BJ (cell line): ENCODE results near the gene ARPC5L. TPM values are rescaled to one million over a fixed set of nuclear protein-coding genes. Genes with fewer than 3 reads are reported as not detected.

Experiments
- CTCF ChIA-PET: fragments of 350-600 bp; formaldehyde crosslinking; extraction: SDS; loops from one replicate; lab custom pipeline; 2021; ENCODE audit warnings: antibody characterized with exemption, inconsistent platforms; lab: Yijun Ruan, JAX
- POLR2A ChIA-PET: fragments of 300-600 bp; sonication (Branson Sonifier 250); formaldehyde crosslinking; extraction: SDS; loops from one replicate; lab custom pipeline; 2021; ENCODE audit warnings: antibody characterized with exemption; lab: Charles Lee
- DNase-seq: peaks from one replicate; pipeline ENCODE4 v3.0.0-alpha.2; 2011; ENCODE audit warnings: low read depth
- H3K27me3 ChIP-seq: 2 replicates; pipeline ENCODE4 v1.6.0; 2011; ENCODE audit warnings: low read length; ENCODE audit not compliant: control insufficient read depth, insufficient read depth
- H3K36me3 ChIP-seq: 2 replicates; pipeline ENCODE4 v1.5.1; 2011; ENCODE audit warnings: low read length; ENCODE audit not compliant: control insufficient read depth, insufficient read depth
- H3K4me3 ChIP-seq: 2 replicates; pipeline ENCODE4 v1.5.1; 2011; ENCODE audit warnings: low read depth, mild to moderate bottlenecking, control low read depth, low read length
- polyA plus RNA-seq: library from polyadenylated mRNA; depleted of rRNA; stranded (reverse); fragments of >200 nt; gene quantifications from 2 replicates; pipeline ENCODE4 v1.2.3, GENCODE V29; 2011
- TF ChIP-seq, protein P1 (sequence below): IDR thresholded peaks from 2 replicates; pipeline ENCODE4 v1.5.1; 2011; ENCODE audit warnings: low read depth, mild to moderate bottlenecking, control low read depth, inconsistent platforms, low read length, moderate library complexity; ENCODE audit not compliant: insufficient read depth

ARPC5L gene
- polyA plus RNA-seq, 1 experiment, result 34.0 TPM

DNA sequence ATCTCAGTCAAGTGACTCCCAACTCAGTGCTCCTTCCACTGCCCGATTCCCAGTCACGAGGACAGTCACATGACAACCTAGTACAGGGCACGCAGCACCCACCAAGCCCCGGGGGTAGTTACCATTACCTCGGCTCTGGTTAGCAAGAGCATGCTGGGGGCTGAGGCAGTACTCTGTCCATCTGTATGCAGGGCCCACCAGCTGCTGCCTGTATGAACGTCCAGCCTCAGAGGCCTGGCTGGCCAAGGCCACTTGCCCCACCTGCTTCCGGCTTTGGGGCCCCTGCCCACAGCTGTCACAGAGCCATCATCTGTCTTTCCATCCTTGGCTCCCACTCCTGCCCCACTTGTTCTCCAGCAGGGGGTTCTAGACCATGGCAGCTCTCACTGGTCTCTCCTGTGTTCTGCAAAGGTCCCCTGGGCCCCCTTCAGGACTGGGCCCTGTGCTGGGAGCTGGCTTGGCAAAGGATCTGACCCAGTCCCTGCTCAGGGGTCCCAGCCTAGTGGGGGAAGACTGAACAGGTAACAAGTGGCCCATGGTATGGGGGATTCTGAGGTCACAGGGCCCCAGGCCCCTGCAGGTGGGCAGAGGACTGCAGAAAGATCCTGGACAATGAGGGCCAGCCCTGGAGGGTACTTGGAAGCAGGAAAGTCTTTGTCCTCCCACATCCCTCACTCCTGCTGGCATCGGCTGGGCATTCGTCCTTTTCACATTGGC, 3.4 kb upstream of the ARPC5L start:
- H3K4me3 ChIP-seq, result no peak overlapping the region
- TF ChIP-seq, protein P1, sequence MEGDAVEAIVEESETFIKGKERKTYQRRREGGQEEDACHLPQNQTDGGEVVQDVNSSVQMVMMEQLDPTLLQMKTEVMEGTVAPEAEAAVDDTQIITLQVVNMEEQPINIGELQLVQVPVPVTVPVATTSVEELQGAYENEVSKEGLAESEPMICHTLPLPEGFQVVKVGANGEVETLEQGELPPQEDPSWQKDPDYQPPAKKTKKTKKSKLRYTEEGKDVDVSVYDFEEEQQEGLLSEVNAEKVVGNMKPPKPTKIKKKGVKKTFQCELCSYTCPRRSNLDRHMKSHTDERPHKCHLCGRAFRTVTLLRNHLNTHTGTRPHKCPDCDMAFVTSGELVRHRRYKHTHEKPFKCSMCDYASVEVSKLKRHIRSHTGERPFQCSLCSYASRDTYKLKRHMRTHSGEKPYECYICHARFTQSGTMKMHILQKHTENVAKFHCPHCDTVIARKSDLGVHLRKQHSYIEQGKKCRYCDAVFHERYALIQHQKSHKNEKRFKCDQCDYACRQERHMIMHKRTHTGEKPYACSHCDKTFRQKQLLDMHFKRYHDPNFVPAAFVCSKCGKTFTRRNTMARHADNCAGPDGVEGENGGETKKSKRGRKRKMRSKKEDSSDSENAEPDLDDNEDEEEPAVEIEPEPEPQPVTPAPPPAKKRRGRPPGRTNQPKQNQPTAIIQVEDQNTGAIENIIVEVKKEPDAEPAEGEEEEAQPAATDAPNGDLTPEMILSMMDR, result no peak
- no peaks in the 10 kb centered on the region for H3K27me3 ChIP-seq
- H3K36me3 ChIP-seq, result peaks cover 35% of the 10 kb centered on the region
- CTCF ChIA-PET, result interaction anchor here (1.5 to 36.1 kb wide), 3 partner anchors 20 to 82 kb away, joined by 5 to 1161 read pairs (median 236); partner anchors contain the start of genes NR6A1 and OLFML2A
- no peak for DNase-seq
- POLR2A ChIA-PET, result no interaction called here

DNA sequence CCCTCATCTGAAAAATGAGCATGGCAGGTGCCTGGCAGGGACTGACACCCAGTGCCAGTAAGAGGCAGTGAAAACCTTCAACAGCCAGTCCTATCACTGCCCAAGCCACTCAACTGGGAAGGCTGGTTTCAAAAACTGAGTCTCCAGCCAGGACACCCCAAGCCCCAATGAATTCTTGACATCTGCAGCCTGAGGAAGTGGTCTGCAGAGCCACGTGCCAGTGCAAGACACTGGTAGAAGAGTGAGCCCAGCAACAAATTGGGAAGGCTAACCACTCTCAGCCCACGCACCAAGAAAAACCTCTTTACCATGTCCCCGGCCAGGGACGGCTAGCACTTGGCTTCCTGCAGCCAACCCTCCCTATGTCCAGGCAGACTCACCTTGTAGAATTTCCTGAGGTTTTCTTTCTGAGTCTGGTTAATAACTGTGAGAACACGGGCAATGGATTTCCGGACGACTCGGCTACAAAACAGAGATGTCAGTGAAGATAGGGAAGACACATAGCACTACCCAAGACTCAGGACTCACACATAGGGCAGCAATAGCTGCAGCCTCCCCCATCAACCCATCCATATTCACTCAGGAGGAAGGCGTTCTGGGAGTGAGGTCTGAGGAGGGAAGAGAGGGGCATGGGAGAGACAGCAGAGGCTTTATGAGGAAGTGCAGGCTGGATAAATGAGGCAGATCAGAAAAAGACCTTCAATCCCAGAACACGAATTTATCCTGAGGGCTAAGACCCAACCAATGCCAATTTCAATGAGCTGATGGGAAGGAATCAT, 1.9 kb upstream of the ARPC5L start:
- CTCF ChIA-PET, result interaction anchor here (0.7 to 36.1 kb wide), 3 partner anchors 20 to 284 kb away, joined by 3 to 1161 read pairs (median 6); partner anchors contain the start of genes NR6A1, OLFML2A and SCAI
- TF ChIP-seq, protein P1, result no peak
- Histone ChIP-seq H3K27me3 (no peaks in the 10 kb centered on the region), H3K36me3 (peaks cover 35% of the 10 kb centered on the region), H3K4me3 (peak overlapping the region; percentile 96)
- no peak for DNase-seq
- POLR2A ChIA-PET, result interaction anchor here (1.1 kb wide), 1 partner anchor 381 kb away, joined by 3 read pairs; the partner anchor contains the start of gene HSPA5

DNA sequence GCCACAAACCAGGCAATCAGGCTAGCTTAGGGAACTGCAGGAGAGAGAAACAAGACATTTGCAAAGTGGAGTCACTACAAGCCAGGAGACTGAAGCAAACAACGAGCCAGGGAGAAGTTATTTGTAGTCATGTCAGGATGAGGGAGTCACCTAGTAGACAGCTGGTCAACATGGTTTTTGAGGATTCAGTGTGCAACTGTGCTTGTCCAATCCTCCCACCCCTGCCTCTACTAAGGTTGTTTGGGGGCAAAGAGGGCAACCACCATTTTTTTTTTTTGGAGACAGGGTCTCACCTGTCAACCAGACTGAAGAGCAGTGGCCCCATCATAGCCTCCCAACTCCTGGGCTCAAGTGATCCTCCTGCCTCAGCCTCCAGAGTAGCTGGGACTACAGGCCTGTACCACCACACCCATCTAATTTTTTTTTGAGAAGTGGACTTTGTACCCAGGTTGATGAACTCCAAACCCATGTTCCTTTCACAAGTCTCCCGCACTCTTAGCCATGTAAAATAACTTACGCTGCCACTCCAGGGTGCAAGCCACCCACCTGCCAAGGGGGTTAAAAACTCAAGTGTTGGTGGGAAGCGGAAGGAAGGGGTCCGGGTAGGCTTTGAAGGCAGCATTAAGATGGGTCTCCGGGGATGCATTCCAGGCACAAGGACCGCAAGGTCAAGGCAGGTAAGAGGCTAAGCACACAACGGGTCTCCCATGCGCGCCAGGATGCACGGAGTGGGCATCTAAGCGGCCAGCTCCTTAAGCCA, 1.2 kb upstream of the ARPC5L start:
- H3K4me3 ChIP-seq, result peak overlapping the region; percentile 96
- ChIA-PET POLR2A (interaction anchor here (0.9 to 1.1 kb wide), 2 partner anchors 88 to 381 kb away, joined by 3 read pairs; partner anchors contain the start of gene HSPA5), CTCF (interaction anchor here (0.6 to 36.1 kb wide), 7 partner anchors 8 to 283 kb away, joined by 3 to 1161 read pairs (median 4); partner anchors contain the start of genes NR6A1, OLFML2A, SCAI and WDR38)
- DNase-seq, result no peak
- TF ChIP-seq, protein P1, result no peak
- H3K36me3 ChIP-seq, result peaks cover 35% of the 10 kb centered on the region
- no peaks in the 10 kb centered on the region for H3K27me3 ChIP-seq

DNA sequence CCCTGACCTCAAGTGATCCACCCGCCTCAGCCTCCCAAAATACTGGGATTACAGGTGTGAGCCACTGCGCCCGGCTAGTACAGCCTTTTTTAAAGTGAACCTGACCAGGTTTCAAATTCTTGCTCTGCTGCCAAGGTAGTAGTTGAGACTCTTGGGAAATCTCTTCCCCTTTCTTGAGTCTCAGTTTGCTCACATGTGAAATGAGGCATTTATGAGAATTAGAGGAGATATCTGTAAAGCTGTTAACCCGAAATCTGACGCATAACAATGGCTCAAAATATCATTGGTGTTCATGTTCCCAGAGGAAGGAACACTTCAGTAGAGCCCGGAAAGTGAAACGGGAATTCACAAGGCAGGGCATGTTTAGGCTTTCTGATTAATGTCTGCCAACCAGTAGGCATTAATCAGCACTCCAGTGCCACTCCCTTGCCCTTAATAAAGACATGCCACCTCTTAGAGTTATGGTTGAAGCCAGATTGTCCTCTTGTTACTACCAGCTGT, 1.5 kb downstream of the ARPC5L start:
- Histone ChIP-seq H3K36me3 (peaks cover 19% of the 10 kb centered on the region), H3K4me3 (no peak overlapping the region), H3K27me3 (no peaks in the 10 kb centered on the region)
- no peak for DNase-seq
- ChIA-PET POLR2A (no interaction called here), CTCF (interaction anchor here (1.6 to 36.1 kb wide), 3 partner anchors 11 to 87 kb away, joined by 4 to 1161 read pairs (median 50); partner anchors contain the start of genes NR6A1, OLFML2A and WDR38)
- TF ChIP-seq, protein P1, result no peak
